ENCODE measurements around the gene BRK1.
"Not testable (repeated sequence)": the region's sequence is repeated elsewhere in the genome, so short reads cannot be mapped to it uniquely, and the experiment has no call there.

Gene BRK1

GRCh38 chr3:10145685-10146084 lies 30.2 kb downstream of the BRK1 start:
- DNase-seq, result no peak

- no peak for DNase-seq
These were observed 33.8 kb downstream of the BRK1 start for GRCh38 chr3:10149226-10149625.

GRCh38 chr3:10150987-10151386 lies 35.5 kb downstream of the BRK1 start:
- DNase-seq, result no peak

GRCh38 chr3:10154335-10155122 lies 39.1 kb downstream of the BRK1 start:
- no peak for DNase-seq

DNA sequence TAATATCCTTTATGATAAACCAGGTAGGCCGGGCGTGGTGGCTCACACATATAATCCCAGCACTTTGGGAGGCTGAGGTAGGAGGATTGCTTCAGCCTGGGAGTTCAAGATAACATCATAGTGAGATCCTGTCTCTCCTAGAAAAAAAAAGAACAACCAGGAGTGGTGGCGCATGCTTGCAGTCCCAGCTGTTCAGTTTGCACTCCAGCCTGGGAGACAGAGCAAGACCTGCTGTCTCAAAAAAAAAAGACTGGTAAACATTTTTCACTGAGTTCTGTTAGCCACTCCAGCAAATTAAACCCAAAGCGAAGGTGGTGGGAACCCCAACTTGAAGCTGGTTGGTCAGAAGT lies 39.6 kb downstream of the BRK1 start:
- no peak for DNase-seq

- no peak for DNase-seq
These were observed 40.2 kb downstream of the BRK1 start for GRCh38 chr3:10155658-10156057.

- no peak for DNase-seq
These were observed 41.6 kb downstream of the BRK1 start for GRCh38 chr3:10157031-10157430.

- not testable (repeated sequence) for DNase-seq
These were observed 43.1 kb downstream of the BRK1 start for GRCh38 chr3:10158555-10158954.

- peak; percentile 46 for DNase-seq
These were observed 44.9 kb downstream of the BRK1 start for GRCh38 chr3:10160346-10160745.

DNA sequence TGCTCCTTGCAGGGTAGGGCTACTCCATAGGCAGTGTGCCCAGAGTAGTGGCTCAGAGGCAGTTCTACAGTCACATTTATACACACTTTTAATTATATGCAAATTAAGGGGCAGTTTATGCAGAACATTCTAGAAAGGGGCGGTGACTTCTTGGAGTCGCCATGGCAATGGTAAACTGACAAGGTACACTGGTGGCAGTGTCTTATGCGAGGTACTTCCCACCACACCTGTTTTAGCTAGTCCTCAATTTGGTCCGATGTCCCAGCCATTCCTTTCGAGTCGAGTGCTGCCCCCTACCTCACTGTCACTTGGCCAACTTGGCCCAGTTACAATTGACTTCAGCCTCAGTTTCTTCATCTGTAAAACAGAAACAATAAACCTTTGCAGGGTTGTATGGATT lies 45.5 kb downstream of the BRK1 start:
- no peak for DNase-seq

DNA sequence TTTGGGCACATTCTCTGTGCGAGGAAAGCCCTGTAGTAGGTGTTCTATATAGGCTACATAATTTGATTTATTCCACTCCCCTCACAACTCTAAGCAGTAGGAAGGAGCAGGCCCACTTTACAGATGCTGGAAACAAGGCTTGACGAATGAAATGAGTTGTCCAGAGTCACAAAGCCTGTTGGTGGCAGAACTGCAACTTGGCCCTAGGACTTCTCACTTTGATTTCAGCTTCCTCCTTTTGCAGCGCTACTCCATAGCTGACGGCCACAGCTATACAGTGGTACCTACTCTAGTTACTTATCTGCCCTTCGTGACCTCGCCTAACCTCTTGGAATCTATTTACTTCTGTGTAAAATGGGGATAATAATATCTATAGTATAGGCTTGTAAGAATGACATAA lies 46.7 kb downstream of the BRK1 start:
- DNase-seq, result no peak

DNA sequence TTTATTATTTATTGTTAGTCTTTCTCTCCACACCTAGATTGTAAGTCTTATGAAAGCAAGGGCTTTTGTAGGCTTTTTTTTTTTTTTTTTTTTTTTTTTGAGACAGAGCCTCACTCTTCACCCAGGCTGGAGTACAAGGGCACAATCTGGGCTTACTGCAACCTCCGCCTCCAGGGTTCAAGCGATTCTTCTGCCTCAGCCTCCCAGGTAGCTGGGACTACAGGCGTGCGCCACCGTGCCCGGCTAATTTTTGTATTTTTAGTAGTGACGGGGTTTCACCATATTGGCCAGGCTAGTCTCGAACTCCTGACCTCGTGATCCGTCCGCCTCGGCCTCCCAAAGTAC lies 48.7 kb downstream of the BRK1 start:
- not testable (repeated sequence) for DNase-seq

- DNase-seq, result peak; percentile 51
These were observed 49.3 kb downstream of the BRK1 start, which contains the start of gene IRAK2 for GRCh38 chr3:10164546-10165393. Gene IRAK2 (plus strand): TSS chr3:10164919. CDS start chr3:10164955, 36 bp downstream.

GRCh38 chr3:10166213-10166604 lies 50.7 kb downstream of the BRK1 start:
- no peak for DNase-seq

GRCh38 chr3:10169000-10169496 lies 53.6 kb downstream of the BRK1 start:
- DNase-seq, result no peak

DNA sequence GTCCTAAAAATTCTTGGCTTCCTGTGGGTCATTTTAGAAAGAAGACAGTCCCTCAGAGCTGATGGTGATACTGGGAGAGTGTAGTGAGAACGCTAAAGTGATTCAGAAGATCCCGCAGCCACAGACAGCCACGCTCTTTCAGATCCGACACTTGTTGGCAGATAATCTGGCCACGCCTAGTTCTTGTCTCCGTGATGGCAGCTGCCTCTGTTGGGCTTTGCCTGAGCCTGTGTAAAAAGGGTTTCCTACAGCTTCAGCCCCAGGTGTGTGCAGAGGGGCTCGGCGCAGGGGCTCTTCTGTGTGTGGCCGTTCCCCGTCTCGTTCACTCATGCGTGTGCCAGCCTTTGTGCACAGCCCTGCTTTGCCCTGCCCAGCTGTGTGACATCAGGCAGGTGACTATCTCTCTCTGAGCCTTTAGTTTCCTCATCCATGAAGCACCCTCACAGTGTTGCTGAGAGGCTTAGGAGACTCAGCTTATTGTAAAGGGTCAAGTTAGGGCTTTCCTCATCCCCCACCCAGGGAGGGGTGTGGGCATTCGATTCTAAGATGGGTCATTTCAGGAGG lies 55.5 kb downstream of the BRK1 start:
- DNase-seq, result no peak

DNA sequence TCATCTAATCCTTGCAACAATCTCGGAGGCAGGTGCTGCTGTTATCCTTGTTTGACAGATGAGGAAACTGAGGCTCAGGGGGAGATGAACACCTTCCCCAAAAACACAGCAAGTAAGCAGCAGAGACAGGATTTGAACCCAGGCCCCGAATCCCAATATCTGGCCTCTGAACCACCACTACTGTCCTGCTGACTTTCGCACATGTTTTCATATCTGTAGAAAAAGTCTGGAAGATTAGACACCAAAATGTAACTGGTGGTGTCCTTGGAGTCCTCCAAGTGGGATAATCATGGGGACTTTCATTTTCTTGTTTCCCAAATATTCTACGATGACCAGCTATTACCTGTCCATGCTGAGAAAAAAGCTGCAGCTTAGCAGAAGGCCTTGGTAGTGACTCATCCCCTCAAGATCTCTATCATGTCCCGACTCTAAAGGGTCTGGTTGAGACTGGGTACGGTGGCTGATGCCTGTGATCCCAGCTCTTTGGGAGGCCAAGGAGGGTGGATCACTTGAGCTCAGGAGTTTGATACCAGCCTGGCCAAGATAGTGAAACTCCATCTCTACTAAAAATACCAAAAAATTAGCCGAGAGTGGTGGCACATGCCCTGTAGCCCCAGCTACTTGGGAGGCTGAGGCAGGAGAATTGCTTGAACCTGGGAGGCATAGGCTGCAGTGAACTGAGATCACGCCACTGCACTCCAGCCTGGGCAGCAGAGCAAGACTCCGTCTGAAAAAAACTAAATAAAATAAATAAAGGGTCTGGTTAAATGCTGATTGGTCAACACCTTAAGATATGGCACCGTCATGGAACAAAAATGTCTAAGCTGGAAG lies 57.8 kb downstream of the BRK1 start:
- no peak for DNase-seq

DNA sequence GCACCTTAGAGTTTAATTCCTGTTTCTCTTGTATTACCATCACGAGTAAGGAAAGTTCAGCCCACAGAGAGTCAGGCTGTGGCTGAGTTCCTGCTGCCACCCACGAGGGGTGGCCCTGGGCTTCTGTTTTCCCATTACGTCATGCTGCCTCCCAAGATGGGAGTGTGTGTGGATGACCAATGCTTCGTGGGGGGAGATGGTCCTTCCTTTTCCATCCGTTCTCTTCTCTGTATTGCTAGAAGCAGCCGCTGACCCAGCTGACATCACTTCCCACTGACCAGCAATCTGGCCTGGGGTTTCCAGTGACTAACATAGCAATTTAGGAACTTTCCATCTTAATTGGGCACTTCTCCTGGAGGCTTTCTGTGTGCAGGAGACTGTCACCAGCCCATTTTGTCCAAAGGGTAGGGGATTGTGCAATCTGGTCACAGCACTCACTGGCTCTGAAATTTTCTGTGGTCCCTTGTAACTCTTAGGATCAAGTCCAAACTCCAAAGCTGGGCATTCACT lies 58.5 kb downstream of the BRK1 start:
- no peak for DNase-seq

DNA sequence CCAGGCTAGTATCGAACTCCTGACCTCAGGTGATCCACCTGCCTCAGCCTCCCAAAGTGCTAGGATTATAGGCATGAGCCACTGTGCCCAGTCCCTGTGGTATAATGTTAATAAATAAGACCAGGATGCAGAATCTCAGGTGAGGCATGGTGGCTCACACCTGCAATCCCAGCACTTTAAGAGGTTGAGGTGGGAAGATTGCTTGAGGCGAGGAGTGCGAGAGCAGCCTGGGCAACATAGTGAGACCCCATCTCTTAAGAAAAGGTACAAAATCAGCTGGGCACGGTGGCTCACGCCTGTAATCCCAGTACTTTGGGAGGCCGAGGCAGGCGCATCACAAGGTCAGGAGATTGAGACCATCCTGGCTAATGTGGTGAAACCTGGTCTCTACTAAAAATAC lies 59.9 kb downstream of the BRK1 start:
- not testable (repeated sequence) for DNase-seq

DNA sequence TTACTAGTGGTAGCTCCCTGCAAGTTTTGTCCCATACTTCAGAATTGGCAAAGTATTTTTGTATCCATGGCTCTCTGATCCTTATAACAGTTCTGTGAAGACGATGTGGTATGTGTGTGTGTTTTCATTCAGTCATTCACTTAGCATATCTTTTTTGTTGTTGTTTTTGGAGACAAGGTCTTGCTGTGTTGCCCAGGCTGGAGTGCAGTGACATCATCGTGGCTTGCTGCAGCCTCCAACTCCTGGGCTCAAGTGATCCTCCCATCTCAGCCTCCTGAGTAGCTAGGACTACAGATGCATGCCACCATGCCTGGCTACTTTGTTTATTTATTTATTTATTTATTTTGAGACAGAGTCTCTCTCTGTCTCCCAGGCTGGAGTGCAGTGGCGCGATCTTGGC lies 60.7 kb downstream of the BRK1 start:
- DNase-seq, result not testable (repeated sequence)

All from NCI-H69 (cell line).